Measurements from ENCODE around the gene MX1.
"Not testable (repeated sequence)": the region's sequence is repeated elsewhere in the genome, so short reads cannot be mapped to it uniquely, and the experiment has no call there.

The MX1 gene

DNA sequence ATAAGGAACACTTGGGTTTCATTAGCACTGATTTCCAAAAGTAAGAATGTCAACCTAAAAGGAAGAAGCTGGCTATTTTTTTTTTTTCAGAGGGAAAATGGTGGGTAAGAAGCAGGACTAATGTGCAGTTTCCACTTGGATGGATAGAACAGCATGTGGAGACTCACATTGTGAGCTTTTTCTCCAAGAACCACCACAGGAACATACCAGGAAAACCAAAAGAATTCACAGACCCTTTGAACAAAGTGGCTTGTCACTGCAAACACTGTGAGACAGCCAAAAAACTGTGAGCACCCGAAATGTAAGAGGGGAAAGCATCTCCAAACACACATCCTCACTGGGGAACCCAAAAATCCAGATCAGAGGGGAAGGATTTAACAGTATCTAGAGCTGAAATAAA lies 15.7 kb upstream of the MX1 start:
- DNase-seq: no peak

- no peak for DNase-seq
Observed at GRCh38 chr21:41410767-41411448, 15.1 kb upstream of the MX1 start.

DNA sequence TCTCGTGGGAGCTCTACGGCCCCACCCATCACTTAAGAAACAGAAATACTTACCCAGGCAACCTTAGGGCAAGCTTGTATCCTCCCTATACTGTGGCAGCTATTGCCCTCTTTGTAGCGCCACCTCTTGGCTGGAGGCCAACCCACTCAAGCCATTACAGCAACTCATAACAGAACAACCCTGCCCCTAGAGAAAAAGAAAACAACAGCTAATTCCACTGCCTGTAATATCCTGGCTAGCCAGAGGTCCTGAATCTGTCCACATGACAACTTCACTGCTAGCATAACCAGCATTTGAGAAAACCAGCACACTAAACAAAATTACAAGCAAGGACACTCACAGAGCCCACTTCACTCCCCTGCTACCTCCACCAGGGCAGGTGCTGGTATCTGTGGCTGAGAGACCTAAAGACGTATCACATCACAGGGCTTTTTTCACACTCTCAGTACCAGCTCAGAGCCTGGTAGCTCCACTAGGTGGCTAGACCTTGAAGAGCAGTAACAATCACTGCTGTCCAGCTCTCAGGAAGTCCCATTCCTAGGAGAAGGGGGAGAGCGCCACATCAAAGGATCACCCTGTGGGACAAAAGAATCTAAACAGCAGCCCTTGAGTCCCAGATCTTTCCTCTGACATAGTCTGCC lies 14.5 kb upstream of the MX1 start:
- DNase-seq: no peak

- DNase-seq: not testable (repeated sequence)
Observed at GRCh38 chr21:41417505-41417904, 8.5 kb upstream of the MX1 start.

- DNase-seq: no peak
Observed at GRCh38 chr21:41418393-41418792, 7.6 kb upstream of the MX1 start.

- DNase-seq: no peak
Observed at GRCh38 chr21:41418956-41419680, 6.9 kb upstream of the MX1 start.

- DNase-seq: peak; percentile 39
Observed at GRCh38 chr21:41419921-41420862, 5.8 kb upstream of the MX1 start.

DNA sequence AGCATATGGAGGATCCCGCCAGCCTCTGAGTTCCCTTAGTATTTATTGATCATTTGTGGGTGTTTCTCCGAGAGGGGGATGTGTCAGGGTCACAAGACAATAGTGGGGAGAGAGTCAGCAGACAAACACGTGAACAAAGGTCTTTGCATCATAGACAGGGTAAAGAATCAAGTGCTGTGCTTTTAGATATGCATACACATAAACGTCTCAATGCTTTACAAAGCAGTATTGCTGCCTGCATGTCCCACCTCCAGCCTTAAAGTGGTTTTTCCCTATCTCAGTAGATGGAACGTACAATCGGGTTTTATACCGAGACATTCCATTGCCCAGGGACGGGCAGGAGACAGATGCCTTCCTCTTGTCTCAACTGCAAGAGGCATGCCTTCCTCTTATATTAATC lies 5.0 kb upstream of the MX1 start:
- DNase-seq: not testable (repeated sequence)

DNA sequence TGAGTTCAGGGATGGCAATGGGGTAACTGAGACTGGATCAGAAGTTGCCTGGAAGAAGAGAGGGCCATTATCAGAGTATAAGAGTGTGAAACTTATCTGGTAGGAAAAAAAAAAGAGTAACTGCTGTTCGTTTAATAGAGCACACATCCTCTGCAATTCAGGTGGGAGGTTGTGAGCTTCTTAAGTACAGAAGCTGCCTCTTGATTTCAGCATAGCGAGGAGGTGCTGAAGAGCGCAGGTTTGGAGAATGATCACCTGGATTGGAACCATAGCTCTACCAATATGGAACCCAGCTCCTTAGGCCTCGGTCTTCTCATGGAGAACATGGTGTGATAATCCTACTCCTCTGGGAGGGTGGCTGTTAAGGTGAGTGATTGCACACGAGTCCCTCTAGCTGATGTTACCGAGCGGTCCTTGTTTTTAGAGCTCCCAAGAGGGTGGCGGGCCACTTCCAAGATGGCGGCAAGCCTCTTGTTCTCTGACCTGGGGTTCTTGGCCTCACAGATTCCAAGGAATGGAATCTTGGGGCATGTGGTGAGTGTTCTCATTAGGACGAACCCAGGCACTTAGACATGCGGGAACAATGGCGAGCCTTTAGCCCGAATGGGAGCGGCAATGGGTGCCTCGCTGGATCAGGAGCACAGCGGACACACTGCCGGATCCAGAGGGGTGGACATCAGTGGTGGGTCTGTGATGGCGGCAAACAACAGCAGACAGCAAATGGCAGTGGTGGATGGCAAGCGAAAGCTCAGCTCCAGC lies 3.3 kb upstream of the MX1 start:
- DNase-seq: no peak

- DNase-seq: not testable (repeated sequence)
Observed at GRCh38 chr21:41423305-41423636, 2.8 kb upstream of the MX1 start.

DNA sequence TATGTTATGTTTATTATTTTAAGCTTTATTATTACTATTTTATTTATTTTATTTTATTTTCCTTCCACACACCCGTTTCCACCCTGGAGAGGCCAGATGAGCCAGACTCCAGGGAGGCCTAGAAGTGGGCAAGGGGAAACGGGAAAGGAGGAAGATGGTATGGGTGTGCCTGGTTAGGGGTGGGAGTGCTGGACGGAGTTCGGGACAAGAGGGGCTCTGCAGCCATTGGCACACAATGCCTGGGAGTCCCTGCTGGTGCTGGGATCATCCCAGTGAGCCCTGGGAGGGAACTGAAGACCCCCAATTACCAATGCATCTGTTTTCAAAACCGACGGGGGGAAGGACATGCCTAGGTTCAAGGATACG lies 468 bp upstream of the MX1 start:
- no peak for DNase-seq

DNA sequence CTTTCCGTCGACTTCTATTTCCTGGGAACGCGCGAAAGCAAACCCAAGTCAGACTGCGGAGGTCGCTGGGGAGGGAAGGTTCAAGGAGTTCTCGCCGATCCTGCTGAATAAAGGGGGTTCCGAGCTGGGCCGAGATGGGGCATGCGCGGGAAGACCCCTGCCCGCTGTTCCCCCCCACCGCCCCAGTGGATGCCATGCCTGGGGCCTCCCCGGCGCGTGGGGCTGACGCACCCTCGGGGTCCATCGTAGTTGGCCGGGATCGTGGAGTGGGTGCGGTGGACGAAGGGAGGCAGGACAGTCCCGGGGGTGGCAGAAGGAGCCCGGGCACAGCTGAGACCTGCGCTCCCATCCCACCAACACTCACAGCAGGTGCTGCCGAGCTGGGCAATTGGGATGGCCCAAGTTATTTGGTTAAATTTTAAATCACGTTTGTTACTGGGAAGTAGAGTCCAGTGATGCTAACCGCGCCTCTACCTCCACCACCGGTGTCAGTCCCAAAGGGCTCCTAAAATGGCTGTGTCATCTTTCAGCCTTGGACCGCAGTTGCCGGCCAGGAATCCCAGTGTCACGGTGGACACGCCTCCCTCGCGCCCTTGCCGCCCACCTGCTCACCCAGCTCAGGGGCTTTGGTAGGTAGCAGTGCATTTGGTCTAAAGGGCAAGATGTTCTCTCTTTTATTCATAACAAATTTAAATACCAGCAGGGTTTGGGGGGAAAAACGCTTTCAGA lies 801 bp downstream of the MX1 start:
- no peak for DNase-seq

DNA sequence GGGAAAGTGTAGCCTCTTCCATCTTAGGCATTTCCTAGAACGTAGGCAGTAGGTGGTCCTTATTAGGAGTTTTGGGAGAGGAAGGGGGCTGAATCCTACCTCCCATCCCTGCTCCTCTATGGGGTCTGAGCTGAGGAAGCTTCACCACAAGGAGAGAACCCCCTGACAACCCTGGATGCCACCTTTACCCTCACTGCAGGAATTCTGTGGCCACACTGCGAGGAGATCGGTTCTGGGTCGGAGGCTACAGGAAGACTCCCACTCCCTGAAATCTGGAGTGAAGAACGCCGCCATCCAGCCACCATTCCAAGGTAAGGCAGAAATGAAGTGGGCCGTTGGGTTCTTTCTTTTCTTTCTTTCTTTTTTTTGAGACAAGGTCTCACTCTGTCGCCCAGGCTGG lies 1.5 kb downstream of the MX1 start:
- no peak for DNase-seq

- DNase-seq: no peak
Observed at GRCh38 chr21:41428311-41428710, 2.3 kb downstream of the MX1 start.

DNA sequence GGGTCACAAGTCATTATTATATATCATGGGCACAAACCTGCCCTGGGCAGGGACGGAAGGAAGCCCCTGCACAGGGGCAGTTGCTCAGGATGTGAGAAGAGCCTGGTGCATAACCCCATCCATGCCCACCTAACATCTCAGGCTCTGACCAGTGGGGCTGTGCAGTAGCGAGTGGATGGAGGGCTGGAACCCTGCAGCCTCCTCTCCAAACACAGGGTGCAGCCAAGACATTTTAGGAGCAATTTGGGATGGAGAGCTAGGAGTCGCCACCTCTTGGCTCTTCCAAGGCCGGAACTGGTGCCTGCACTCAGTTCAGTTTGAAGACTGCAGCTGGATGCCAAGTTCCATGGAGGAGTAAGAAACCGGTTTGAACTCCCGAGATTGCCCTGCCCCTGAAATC lies 2.8 kb downstream of the MX1 start:
- no peak for DNase-seq

DNA sequence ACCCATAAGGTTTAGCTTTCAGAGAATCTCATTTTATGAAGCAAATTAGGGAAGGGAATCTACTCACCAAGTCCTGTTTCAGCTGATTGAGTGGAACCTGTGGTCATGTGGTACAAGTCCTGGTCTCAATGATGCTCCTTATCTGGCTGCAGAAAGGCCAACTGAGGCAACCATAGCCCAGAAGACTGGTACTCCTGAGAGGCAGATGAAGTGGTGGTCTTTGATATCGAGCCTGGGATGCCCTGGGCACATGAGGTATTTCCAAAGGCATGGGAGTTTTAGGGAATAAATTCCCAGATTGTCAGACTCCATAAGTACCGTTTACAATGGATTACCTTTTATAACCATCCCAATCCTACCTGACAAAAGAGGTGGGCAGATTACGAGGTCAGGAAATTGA lies 3.3 kb downstream of the MX1 start:
- no peak for DNase-seq

DNA sequence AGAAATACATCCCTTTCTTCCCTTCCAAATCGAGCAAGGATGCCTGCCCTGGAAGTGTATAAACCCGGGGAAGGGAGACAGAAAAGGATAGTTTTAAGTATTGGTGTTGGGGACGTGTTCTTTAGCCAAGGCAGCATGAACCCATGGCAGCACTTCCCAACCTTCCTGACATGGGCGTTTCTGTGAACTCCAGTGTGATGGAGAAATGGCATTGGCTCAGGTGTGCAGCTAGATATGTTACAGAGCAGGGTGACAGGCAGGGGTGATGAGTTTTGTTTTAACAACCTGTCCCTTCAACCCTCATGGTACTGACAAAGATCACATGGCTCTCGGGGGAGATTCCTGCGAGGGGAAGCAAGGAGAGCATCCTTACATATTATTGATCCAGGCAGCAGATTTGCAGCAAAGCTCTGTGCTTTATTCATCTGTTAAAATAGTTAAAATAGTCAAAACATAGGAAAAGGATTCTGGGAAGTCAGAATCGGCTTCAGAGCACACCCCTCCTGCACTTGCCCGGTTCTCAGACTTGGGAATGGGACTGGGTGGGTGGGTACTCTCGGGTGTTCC lies 4.0 kb downstream of the MX1 start:
- DNase-seq: no peak

GRCh38 chr21:41431788-41432548 lies 5.9 kb downstream of the MX1 start:
- no peak for DNase-seq

DNA sequence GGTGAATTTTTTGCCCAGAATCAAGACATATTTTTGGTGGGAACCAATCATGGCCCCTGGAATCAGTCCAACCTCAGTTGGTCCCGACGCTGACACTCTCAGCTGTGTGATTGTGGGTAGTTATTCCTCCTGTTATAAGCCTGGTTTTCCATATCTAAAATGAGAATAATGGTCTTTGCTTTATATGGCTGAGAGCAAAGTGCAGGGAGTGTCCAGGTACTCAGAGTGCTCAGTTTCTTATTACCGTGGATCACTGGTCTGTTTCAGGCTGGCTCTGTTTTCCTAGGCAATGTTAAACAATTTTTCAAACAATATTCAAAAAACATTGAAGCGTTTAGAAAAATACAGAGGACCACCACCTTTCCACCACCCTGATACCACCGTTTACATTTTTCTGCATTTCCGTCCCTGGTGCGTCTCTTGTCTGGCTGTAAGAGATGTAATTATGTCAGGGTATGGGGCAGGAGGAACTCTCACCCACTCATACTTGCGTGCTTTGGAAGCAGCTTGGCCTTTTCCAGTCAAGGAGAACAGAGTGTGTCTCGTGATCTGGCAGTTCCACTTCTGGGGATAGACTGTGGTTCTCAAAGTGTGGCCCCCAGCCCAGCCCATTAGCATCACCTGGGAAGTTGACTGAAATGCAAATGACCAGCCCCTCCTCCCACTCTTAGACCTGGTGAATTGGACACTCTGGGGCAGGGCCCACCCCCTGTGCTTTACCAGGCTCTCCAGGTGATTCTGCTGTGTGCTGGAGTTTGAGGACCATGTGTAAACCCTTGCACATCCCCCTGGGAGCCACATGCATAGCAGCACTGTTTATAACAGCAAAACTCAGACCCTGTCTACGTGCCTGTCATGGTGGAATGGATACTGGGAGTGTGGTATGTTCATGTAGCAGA lies 6.8 kb downstream of the MX1 start:
- DNase-seq: no peak

- no peak for DNase-seq
Observed at GRCh38 chr21:41433566-41433965, 7.5 kb downstream of the MX1 start.

Data from T-helper 9 cell (primary cell).